TTC549 (cell line): ENCODE data around the gene RNF220.
"Not testable (repeated sequence)": the region's sequence is repeated elsewhere in the genome, so short reads cannot be mapped to it uniquely, and the experiment has no call there.

Experiments
- FAIRE-seq: peaks from 2 replicates; lab custom pipeline; 2012; peaks lifted over from hg19 to GRCh38; lab: Jason Lieb, UNC

Gene RNF220

GRCh38 chr1:44497422-44498170, 92.5 kb downstream of the RNF220 start:
- no peak for FAIRE-seq

- FAIRE-seq = no peak
Measured at GRCh38 chr1:44499306-44499705, 94.3 kb downstream of the RNF220 start.

- FAIRE-seq = no peak
Measured at GRCh38 chr1:44500181-44501046, 95.4 kb downstream of the RNF220 start.

- no peak for FAIRE-seq
Measured at GRCh38 chr1:44501047-44501890, 96.2 kb downstream of the RNF220 start.

- not testable (repeated sequence) for FAIRE-seq
Measured at GRCh38 chr1:44502823-44503222, 97.8 kb downstream of the RNF220 start.

GRCh38 chr1:44503625-44504024, 98.6 kb downstream of the RNF220 start:
- FAIRE-seq = no peak

- FAIRE-seq = no peak
Measured at GRCh38 chr1:44505210-44505993, 100.3 kb downstream of the RNF220 start.

GRCh38 chr1:44507490-44508396, 102.7 kb downstream of the RNF220 start:
- FAIRE-seq = no peak

- FAIRE-seq = no peak
Measured at GRCh38 chr1:44508397-44508745, 103.3 kb downstream of the RNF220 start.

- FAIRE-seq = no peak
Measured at GRCh38 chr1:44511363-44511762, 106.3 kb downstream of the RNF220 start.

GRCh38 chr1:44511769-44512168, 106.7 kb downstream of the RNF220 start:
- FAIRE-seq = no peak

- FAIRE-seq = no peak
Measured at GRCh38 chr1:44512313-44512885, 107.3 kb downstream of the RNF220 start.

- FAIRE-seq = no peak
Measured at GRCh38 chr1:44513111-44513510, 108.1 kb downstream of the RNF220 start.

- no peak for FAIRE-seq
Measured at GRCh38 chr1:44514673-44515072, 109.6 kb downstream of the RNF220 start.

- no peak for FAIRE-seq
Measured at GRCh38 chr1:44515416-44515815, 110.4 kb downstream of the RNF220 start.

GRCh38 chr1:44519035-44519676, 114.1 kb downstream of the RNF220 start:
- FAIRE-seq = no peak

GRCh38 chr1:44521378-44522080, 116.5 kb downstream of the RNF220 start:
- no peak for FAIRE-seq

- FAIRE-seq = no peak
Measured at GRCh38 chr1:44523593-44524591, 118.8 kb downstream of the RNF220 start.
